Transverse colon (tissue), 4 donors: ENCODE results near the gene DCST2. TPM values are rescaled to one million over a fixed set of nuclear protein-coding genes. Genes with fewer than 3 reads are reported as not detected.
A peak's percentile ranks its signal among the peaks of the same experiment; 100 is the strongest.

Experiments
- DNase-seq: peaks from one replicate; pipeline ENCODE4 v3.0.0-alpha.2; 2019
- H3K27ac ChIP-seq, 4 donors: fragments of 200-600 bp; sonication (generic); 2 replicates each; pipeline ENCODE4 v1.5.1; 2016 to 2018; ENCODE audit warnings: inconsistent platforms in 4 of 4
- H3K27me3 ChIP-seq: fragments of 200-600 bp; sonication (generic); 2 replicates; pipeline ENCODE4 v1.5.1; 2017; ENCODE audit warnings: inconsistent platforms
- H3K36me3 ChIP-seq, 4 donors: fragments of 200-600 bp; sonication (generic); 2 replicates each; pipeline ENCODE4 v1.5.1; 2017 to 2019; ENCODE audit warnings: inconsistent platforms in 4 of 4
- H3K4me1 ChIP-seq, 4 donors: fragments of 200-600 bp; sonication (generic); 2 replicates each; pipeline ENCODE4 v1.5.1; 2017 to 2020; ENCODE audit warnings: inconsistent platforms in 4 of 4
- H3K4me3 ChIP-seq, 4 donors: fragments of 200-600 bp; sonication (generic); 1 replicate in 1 of 4; 2 replicates in 3 of 4; pipeline versions ENCODE4 v1.5.1 to v1.6.1; 2017 to 2019; ENCODE audit warnings: inconsistent platforms in 4 of 4
- H3K9me3 ChIP-seq, 2 donors: fragments of 200-600 bp; sonication (generic); 2 replicates each; pipeline ENCODE4 v1.5.1; 2017 to 2019; ENCODE audit warnings: inconsistent platforms in 2 of 2
- CTCF ChIP-seq, 5 experiments: fragments of 200-600 bp in 3 of 5; fragments of 450-650 bp in 2 of 5; sonication (generic) in 3 of 5; IDR thresholded peaks; 1 replicate in 2 of 5; 2 replicates in 3 of 5; pipeline ENCODE4 v1.5.1; 2016 to 2017; ENCODE audit warnings: antibody characterized with exemption in 5 of 5, inconsistent platforms in 3 of 5, mild to moderate bottlenecking in 2 of 5, moderate library complexity in 1 of 5
- EP300 ChIP-seq: sonication (generic); formaldehyde crosslinking; IDR thresholded peaks from one replicate; pipeline ENCODE4 v1.6.1; 2017; ENCODE audit warnings: antibody characterized with exemption, low read depth
- POLR2A ChIP-seq: fragments of 450-650 bp; IDR thresholded peaks from one replicate; pipeline ENCODE4 v1.6.1; 2016; ENCODE audit warnings: antibody characterized with exemption, mild to moderate bottlenecking, moderate library complexity
- POLR2AphosphoS5 ChIP-seq, 3 donors: sonication (generic); formaldehyde crosslinking; IDR thresholded peaks; one replicate each; pipeline ENCODE4 v1.6.1; 2016; ENCODE audit warnings: antibody characterized with exemption in 3 of 3
- WGBS, 2 donors: methylation state at CpG; one replicate each; pipeline ENCODE4 v1.1.5; 2018; ENCODE audit warnings: low coverage in 1 of 2; 5-methylcytosine and 5-hydroxymethylcytosine counted together
- in situ Hi-C, 4 donors: fragments of 200-750 bp; cut with MboI; loops; one replicate each; pipeline versions ENCODE4 v1.15.0 to v1.15.1; 2017; ENCODE audit warnings: low sequenced_read_pairs in 3 of 4, low pct_ligation_motif_present in 1 of 4, low pct_unique_long_range_greater_than_20kb in 1 of 4
- intact Hi-C: fragments of 100-400 bp; cut with DNase I; formaldehyde crosslinking; loops from one replicate; pipeline ENCODE4 v1.15.1; 2023; ENCODE audit warnings: low total_unique reads
- total RNA-seq, 4 donors: library from RNA; depleted of rRNA; stranded (reverse); fragments of >200 nt; gene quantifications; one replicate each; pipeline ENCODE4 v1.1.0, GENCODE V29; 2016

The DCST2 gene
- total RNA-seq, 4 donors from 2014 or later: 1.9 to 4.6 (median 4.5) TPM; not detected in 1

GRCh38 chr1:155009221-155009711 lies 24.3 kb downstream of the DCST2 start:
- H3K27ac ChIP-seq: peak overlapping the region; percentile 96 to 100 (median 98)
- H3K4me1 ChIP-seq: peaks cover 50 to 99% (median 90%) of the 10 kb centered on the region in 4 donors
- DNase-seq: no peak
- intact Hi-C loops: no loop called here
- in situ Hi-C loops: no loop called here
- no peak for TF ChIP-seq EP300
- TF ChIP-seq POLR2A: no peak
- no peak for TF ChIP-seq CTCF (IDR thresholded peaks at IDR 0.05)
- no peak for TF ChIP-seq POLR2AphosphoS5 (IDR thresholded peaks at IDR 0.05)
- no peaks in the 10 kb centered on the region for H3K27me3 ChIP-seq
- no peaks in the 10 kb centered on the region for H3K36me3 ChIP-seq
- whole genome bisulfite sequencing, 2 donors: 85% methylated on average over 12 of the region's 12 CpGs; no CpG with 5 or more reads in 1 of the 2 donors
- H3K4me3 ChIP-seq: peak overlapping the region; percentile 1 to 56 (median 26)
- H3K9me3 ChIP-seq: no peaks in the 10 kb centered on the region

- no peaks in the 10 kb centered on the region for H3K27me3 ChIP-seq
- no peaks in the 10 kb centered on the region for H3K9me3 ChIP-seq
- peak overlapping the region; percentile 1 to 56 (median 26) for H3K4me3 ChIP-seq
- peaks cover 48 to 94% (median 87%) of the 10 kb centered on the region in 4 donors for H3K4me1 ChIP-seq
- in situ Hi-C loops (no loop called here), intact Hi-C loops (no loop called here)
- DNase-seq: peak; percentile 71
- no peak for TF ChIP-seq CTCF (IDR thresholded peaks at IDR 0.05)
- TF ChIP-seq POLR2AphosphoS5 (IDR thresholded peaks at IDR 0.05): peak in 2 of 3 donors; percentile 39 to 53
- TF ChIP-seq POLR2A: peak; percentile 54
- peak overlapping the region; percentile 96 to 100 (median 98) for H3K27ac ChIP-seq
- no peaks in the 10 kb centered on the region for H3K36me3 ChIP-seq
- 45% methylated on average over 13 of the region's 16 CpGs; no CpG with 5 or more reads in 1 of the 2 donors for WGBS, 2 donors
Observed at GRCh38 chr1:155008015-155008941, 25.3 kb downstream of the DCST2 start.

GRCh38 chr1:155007251-155007828 lies 26.2 kb downstream of the DCST2 start:
- TF ChIP-seq EP300 (peak; percentile 82), CTCF (IDR thresholded peaks at IDR 0.05) (peak in 2 of 5 experiments; percentile 37 to 45), POLR2AphosphoS5 (IDR thresholded peaks at IDR 0.05) (peak in 2 of 3 donors; percentile 64 to 88), POLR2A (peak; percentile 71)
- H3K4me1 ChIP-seq: peaks cover 40 to 84% (median 78%) of the 10 kb centered on the region in 4 donors
- no peaks in the 10 kb centered on the region for H3K9me3 ChIP-seq
- intact Hi-C loops: no loop called here
- H3K27me3 ChIP-seq: no peaks in the 10 kb centered on the region
- DNase-seq: peak; percentile 91
- H3K36me3 ChIP-seq: no peaks in the 10 kb centered on the region
- in situ Hi-C loops: no loop called here
- peak overlapping the region; percentile 96 to 100 (median 98) for H3K27ac ChIP-seq
- 42% methylated on average over 6 of the region's 6 CpGs; no CpG with 5 or more reads in 1 of the 2 donors for WGBS, 2 donors
- peak overlapping the region in 2 of 4 donors; percentile 28 to 56 for H3K4me3 ChIP-seq

- Histone ChIP-seq H3K27me3 (no peaks in the 10 kb centered on the region), H3K4me3 (peak overlapping the region in 1 of 4 donors; percentile 28), H3K4me1 (peaks cover 36 to 78% (median 71%) of the 10 kb centered on the region in 4 donors), H3K9me3 (no peaks in the 10 kb centered on the region), H3K36me3 (no peaks in the 10 kb centered on the region), H3K27ac (peak overlapping the region; percentile 96 to 100 (median 98))
- TF ChIP-seq POLR2A: no peak
- TF ChIP-seq POLR2AphosphoS5 (IDR thresholded peaks at IDR 0.05): no peak
- no peak for TF ChIP-seq CTCF (IDR thresholded peaks at IDR 0.05)
- TF ChIP-seq EP300: no peak
- in situ Hi-C loops (no loop called here), intact Hi-C loops (no loop called here)
- DNase-seq: peak; percentile 37
- whole genome bisulfite sequencing, 2 donors: 26 to 28% methylated on average over 2 of the region's 2 CpGs
Observed at GRCh38 chr1:155006601-155007101, 26.9 kb downstream of the DCST2 start.
